Astrocyte of the spinal cord (primary cell): ENCODE data around the gene TENT4A.

Experiments used
- DNase-seq: peaks from one replicate; pipeline ENCODE4 v3.0.0; 2011; ENCODE audit warnings: low read depth, low spot score
- H3K4me3 ChIP-seq: 2 replicates; pipeline ENCODE4 v1.5.1; 2011; ENCODE audit warnings: low read depth, mild to moderate bottlenecking, low read length, moderate library complexity
- CTCF ChIP-seq: IDR thresholded peaks from 2 replicates; pipeline ENCODE4 v1.5.1; 2012; ENCODE audit warnings: low read depth, mild to moderate bottlenecking, low read length, inconsistent platforms
- in situ Hi-C: cut with HindIII; loops from 2 replicates; pipeline ENCODE4 v1.10.0; 2017; ENCODE audit warnings: low sequenced_read_pairs

The TENT4A gene

GRCh38 chr5:6785161-6785860 is 72.1 kb downstream of the TENT4A start:
- no peak for DNase-seq
- no peak overlapping the region for H3K4me3 ChIP-seq
- in situ Hi-C loops: no loop called here
- no peak for TF ChIP-seq CTCF

GRCh38 chr5:6785861-6786180 is 72.6 kb downstream of the TENT4A start:
- in situ Hi-C loops: no loop called here

GRCh38 chr5:6786786-6787495 is 73.7 kb downstream of the TENT4A start:
- no peak for DNase-seq
- in situ Hi-C loops: no loop called here
- H3K4me3 ChIP-seq: no peak overlapping the region
- TF ChIP-seq CTCF: no peak

More at GRCh38 chr5:6785861-6786180, 72.6 kb downstream of the TENT4A start:
- DNase-seq: no peak
- no peak for TF ChIP-seq CTCF
- no peak overlapping the region for H3K4me3 ChIP-seq

GRCh38 chr5:6787941-6788340 is 74.7 kb downstream of the TENT4A start:
- no peak for DNase-seq
- in situ Hi-C loops: no loop called here
- TF ChIP-seq CTCF: no peak
- H3K4me3 ChIP-seq: no peak overlapping the region

- H3K4me3 ChIP-seq: no peak overlapping the region
- in situ Hi-C loops: no loop called here
- no peak for TF ChIP-seq CTCF
- DNase-seq: no peak
These were observed 75.2 kb downstream of the TENT4A start for GRCh38 chr5:6788439-6788838.

GRCh38 chr5:6788956-6789649 is 75.9 kb downstream of the TENT4A start:
- no peak for TF ChIP-seq CTCF
- in situ Hi-C loops: no loop called here
- DNase-seq: no peak
- no peak overlapping the region for H3K4me3 ChIP-seq
